Lower leg skin (tissue), 3 donors: ENCODE measurements around the gene KLC4.

Experiments used
- POLR2A ChIP-seq, 2 donors: fragments of 450-650 bp; IDR thresholded peaks; one replicate each; pipeline ENCODE4 v1.6.1; 2016 to 2017; ENCODE audit warnings: antibody characterized with exemption in 2 of 2, mild to moderate bottlenecking in 1 of 2, moderate library complexity in 1 of 2
- TF ChIP-seq, protein P1 (sequence below), 3 donors: fragments of 450-650 bp; IDR thresholded peaks; one replicate each; pipeline ENCODE4 v1.5.1; 2016; ENCODE audit warnings: antibody characterized with exemption in 3 of 3, mild to moderate bottlenecking in 3 of 3, moderate library complexity in 2 of 3

DNA sequence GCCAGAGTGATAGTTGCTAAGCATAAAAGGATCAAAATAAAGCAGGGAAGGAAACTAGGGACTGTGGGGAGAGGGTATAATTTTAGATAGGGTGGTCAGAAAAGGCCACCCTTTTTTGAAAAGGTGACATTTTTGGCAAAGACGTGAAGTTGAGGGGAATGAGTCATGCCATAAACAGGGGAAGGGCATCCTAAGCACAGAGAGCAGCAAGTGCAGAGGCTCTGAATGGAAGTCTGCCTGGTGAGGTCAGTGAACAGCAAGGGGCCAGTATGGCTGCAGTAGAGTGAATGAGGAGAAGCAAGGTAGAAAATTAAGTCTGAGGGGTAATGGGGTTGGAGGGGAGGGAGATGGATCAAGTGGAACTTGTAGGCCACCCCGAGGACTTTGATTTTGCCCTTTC lies 2.4 kb downstream of the KLC4 start:
- TF ChIP-seq, protein P1, sequence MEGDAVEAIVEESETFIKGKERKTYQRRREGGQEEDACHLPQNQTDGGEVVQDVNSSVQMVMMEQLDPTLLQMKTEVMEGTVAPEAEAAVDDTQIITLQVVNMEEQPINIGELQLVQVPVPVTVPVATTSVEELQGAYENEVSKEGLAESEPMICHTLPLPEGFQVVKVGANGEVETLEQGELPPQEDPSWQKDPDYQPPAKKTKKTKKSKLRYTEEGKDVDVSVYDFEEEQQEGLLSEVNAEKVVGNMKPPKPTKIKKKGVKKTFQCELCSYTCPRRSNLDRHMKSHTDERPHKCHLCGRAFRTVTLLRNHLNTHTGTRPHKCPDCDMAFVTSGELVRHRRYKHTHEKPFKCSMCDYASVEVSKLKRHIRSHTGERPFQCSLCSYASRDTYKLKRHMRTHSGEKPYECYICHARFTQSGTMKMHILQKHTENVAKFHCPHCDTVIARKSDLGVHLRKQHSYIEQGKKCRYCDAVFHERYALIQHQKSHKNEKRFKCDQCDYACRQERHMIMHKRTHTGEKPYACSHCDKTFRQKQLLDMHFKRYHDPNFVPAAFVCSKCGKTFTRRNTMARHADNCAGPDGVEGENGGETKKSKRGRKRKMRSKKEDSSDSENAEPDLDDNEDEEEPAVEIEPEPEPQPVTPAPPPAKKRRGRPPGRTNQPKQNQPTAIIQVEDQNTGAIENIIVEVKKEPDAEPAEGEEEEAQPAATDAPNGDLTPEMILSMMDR (IDR thresholded peaks at IDR 0.05) = no peak
- no peak for TF ChIP-seq POLR2A (IDR thresholded peaks at IDR 0.05)
